ENCODE results near the gene RIPOR2.

Gene RIPOR2

GRCh38 chr6:24821860-24822444 is 113.8 kb downstream of the RIPOR2 start:
- DNase-seq (ENCODE audit: low read depth, low spot score) = no peak

DNA sequence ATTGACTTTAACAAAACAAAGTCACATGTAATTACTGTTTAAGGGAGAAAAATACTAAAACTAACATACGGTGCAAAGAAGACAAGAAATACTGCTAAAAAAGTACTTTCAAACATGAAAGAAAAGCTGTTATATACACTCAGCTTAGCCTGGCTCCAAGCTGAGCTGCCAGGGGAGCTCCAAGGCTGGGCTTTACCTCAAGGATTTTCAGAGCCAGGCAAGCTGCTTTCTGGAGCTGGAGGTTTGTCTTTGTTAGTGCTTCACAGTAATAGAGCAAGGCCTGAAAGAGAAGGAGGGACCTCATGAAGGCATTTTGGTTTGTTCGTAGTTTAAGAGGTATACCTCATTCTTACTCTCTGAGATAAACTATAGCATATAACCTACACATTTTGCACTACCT is 117.4 kb downstream of the RIPOR2 start:
- DNase-seq (ENCODE audit: low read depth, low spot score) = no peak

GRCh38 chr6:24809728-24810127 is 126.0 kb downstream of the RIPOR2 start:
- DNase-seq (ENCODE audit: low read depth, low spot score) = no peak

GRCh38 chr6:24807584-24807983 is 128.2 kb downstream of the RIPOR2 start:
- no peak for DNase-seq (ENCODE audit: low read depth, low spot score)

- peak; percentile 51 for DNase-seq (ENCODE audit: low read depth, low spot score)
These were observed 133.3 kb downstream of the RIPOR2 start for GRCh38 chr6:24802271-24803059.

DNA sequence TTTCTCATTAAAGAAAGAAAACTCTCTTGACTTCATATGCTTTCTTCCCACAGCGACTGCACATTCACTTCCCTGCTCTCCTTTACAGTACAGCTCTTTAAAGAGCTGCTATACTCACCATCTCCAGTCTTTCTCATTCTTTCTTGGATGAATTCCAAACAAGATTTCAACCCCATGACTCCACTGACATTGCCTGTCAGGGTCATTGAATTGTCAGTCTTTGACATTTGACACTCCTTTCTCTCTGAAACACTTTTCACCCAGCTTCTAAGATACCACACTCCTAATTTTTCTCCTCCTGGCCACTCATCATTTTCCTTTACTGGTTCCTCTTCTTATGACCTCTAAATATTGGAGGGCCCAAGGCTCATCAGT is 136.2 kb downstream of the RIPOR2 start:
- no peak for DNase-seq (ENCODE audit: low read depth, low spot score)

GRCh38 chr6:24798740-24799540 is 136.8 kb downstream of the RIPOR2 start, which contains the start of gene ARMH2:
Gene ARMH2, minus strand, starts transcription at chr6:24798917. Its CDS starts 60 bp downstream, at chr6:24798857.
- DNase-seq (ENCODE audit: low read depth, low spot score) = no peak

DNA sequence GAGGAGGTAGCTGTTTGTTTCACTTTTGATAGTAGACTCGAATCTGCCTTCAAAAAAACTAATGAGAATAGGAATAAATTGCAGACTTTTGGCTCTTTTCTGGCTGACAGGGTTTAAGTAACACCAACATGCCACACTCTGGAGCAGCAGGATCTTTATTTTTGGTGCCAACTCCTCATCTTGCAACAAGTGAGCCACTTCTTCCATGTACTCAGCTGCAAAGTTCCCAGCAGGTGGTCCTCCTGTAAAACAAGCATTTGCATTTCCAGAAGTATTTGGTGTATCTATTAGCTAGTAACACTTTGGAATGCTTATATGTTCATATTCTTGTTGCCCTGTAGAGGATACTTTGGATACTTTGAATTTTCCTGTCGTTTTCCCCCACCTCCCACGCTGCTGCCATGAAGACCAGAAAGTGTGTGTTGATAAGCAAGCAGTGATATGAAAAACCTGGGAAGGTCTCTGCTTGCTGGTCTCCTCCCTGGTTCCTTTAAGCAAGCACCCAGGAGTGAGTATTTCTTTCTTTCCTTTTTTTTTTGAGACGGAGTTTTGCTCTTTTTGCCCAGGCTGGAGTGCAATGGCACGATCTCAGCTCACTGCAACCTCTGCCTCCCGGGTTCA is 138.1 kb downstream of the RIPOR2 start:
- no peak for DNase-seq (ENCODE audit: low read depth, low spot score)

DNA sequence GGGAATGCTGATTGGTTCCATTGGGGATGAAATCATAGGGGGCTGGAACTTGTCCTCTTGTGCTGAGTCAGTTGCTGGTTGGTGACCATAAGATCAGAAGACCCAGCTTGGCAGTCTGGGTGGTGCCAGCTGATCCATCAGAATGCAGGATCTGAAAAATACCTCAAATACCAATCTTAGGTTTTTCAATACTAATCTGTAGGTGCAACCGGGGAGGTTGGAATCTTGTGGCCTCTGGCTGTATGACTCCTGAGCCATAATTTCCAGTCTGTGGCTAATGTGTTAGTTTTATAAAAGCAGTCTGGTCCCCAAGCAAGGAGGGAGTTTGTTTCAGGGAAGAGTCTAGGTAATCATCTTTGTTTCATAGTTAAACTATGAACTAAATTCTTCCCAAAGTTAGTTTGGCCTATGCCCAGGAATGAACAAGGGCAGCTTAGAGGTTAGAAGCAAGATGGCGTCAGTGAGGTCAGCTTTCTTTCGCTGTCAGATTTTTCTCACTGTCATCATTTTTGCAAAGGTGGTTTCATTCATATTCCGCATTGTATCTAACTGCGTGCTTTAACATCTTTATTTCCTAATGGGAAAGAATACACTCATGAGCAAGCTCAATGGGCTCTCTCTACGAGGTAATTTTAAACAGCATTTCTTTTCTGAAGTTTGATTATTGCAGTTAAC is 139.0 kb downstream of the RIPOR2 start:
- no peak for DNase-seq (ENCODE audit: low read depth, low spot score)

- no peak for DNase-seq (ENCODE audit: low read depth, low spot score)
These were observed 140.7 kb downstream of the RIPOR2 start for GRCh38 chr6:24795106-24795505.

DNA sequence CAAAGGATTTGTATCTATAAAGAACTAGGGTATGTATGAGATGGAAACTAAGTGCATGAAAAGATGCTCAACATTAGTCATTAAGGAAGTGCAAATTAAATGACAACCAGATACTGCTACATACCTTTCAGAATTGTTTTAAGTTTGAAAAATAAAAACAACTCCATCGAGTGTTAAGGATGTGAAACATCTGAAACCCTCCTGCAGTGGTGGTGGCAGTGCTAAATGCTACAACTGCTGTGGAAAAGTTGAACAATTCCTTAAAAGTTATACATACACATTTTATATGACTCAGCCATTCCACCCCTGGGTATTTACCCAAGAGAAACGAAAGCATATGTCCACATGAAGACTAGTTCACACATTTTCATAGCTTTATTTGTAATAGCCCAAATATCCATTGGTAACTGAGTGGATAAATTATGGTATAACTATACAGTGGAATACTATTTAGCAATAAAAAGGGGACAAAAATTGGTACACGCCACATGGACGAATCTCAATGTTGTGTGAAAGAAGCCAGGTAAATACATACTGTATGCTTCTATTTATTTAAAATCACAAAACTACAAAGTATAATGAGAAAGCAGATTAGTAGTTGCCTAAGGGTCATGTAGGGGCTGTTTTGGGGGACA is 147.6 kb downstream of the RIPOR2 start:
- no peak for DNase-seq (ENCODE audit: low read depth, low spot score)

DNA sequence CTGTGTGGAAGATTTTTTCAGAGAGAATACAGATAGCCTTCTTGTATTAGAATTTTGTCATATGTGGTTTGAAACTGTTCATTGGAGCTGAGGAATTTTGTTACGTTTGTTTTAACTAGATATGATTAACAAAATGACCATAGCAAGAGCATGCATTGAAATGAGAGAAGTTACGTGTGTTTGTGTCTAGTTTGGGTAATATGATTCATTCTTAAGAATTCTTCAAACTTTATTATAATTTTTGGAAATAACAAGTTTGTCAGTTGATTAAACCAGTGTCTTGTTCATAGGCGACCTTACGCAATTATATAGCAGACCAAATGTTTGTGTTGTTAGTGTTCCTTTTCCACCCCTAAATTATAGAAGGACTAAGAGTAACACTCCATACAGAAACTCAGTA is 155.6 kb downstream of the RIPOR2 start:
- DNase-seq (ENCODE audit: low read depth, low spot score) = no peak

GRCh38 chr6:24779416-24780016 is 156.2 kb downstream of the RIPOR2 start:
- DNase-seq (ENCODE audit: low read depth, low spot score) = no peak

DNA sequence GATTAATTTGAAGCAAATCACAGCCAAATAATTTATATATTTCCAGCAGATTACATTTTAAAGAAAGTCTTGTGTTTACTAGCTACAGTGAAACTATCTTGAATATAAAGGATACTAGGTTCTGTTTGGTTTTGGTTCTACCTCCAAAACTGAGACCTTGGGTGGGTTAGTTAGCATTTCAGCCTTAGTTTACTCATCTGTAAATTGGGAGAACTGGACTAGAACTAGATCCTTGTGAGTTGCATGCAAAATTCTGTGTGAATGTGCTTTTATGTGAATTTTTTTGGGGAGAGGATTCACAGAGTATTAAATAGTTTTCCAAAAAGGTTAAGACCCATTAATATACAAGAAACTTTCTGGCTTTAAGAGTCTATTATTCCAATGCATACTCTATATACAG is 156.9 kb downstream of the RIPOR2 start:
- no peak for DNase-seq (ENCODE audit: low read depth, low spot score)

GRCh38 chr6:24778121-24778520 is 157.6 kb downstream of the RIPOR2 start:
- DNase-seq (ENCODE audit: low read depth, low spot score) = no peak

GRCh38 chr6:24777227-24777626 is 158.5 kb downstream of the RIPOR2 start:
- no peak for DNase-seq (ENCODE audit: low read depth, low spot score)

GRCh38 chr6:24775520-24776058 is 160.2 kb downstream of the RIPOR2 start:
- no peak for DNase-seq (ENCODE audit: low read depth, low spot score)

DNA sequence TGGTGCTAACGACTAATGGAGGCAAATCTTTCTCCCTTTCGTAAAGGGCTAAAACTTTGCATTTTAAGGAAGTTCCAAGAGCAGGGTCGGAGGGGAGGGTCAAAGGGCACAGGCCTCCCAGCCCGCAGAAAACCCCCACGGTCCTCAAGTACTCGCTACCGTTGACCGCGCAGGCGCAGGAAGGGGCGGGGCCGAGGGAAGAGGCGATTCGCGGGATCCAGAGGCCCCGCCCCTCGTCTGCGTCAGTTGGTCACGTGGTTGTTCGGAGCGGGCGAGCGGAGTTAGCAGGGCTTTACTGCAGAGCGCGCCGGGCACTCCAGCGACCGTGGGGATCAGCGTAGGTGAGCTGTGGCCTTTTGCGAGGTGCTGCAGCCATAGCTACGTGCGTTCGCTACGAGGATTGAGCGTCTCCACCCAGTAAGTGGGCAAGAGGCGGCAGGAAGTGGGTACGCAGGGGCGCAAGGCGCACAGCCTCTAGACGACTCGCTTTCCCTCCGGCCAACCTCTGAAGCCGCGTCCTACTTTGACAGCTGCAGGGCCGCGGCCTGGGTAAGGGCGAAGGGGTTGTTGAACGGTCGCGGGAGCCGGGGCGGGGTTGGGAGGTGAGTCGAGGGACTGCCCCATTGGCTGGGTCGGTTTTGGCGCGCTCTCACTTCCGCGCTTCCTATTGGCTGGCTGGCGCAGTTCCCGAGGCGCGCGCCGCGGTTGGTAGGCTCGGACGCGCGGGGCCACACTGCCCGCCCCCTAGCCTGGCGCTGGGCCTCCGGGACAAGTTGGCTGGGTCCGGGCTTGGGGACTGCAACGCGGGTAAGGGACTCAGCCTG is 160.9 kb downstream of the RIPOR2 start, which contains the start of gene GMNN:
Gene GMNN (plus strand): TSS at position 242 of the 824 bp plus-strand sequence. CDS start 2,310 bp downstream, outside the sequence.
- DNase-seq (ENCODE audit: low read depth, low spot score) = peak; percentile 98

DNA sequence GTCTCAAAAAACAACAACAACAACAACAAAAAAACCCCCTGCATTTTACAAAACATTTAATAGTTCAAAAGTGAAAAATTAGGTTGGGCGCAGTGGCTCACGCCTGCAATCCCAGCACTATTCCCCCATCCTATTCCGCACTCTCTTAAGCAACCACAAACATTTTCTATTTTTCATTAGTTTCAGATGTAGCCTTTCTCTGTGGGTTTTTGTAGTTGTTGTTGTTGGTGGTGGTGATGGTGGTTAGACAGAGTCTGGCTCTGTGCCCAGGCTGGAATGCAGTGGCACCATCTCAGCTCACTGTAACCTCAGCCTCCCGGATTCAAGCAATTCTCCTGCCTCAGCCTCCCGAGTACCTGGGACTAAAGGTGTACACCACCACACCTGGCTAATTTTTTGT is 167.4 kb downstream of the RIPOR2 start:
- no peak for DNase-seq (ENCODE audit: low read depth, low spot score)

All from ELF-1 (cell line).